Measurements from ENCODE around the gene ZKSCAN3. TPM values are rescaled to one million over a fixed set of nuclear protein-coding genes. Genes with fewer than 3 reads are reported as not detected.

The ZKSCAN3 gene
- total and polyA plus RNA-seq, 10 of the 15 experiments (the other 5 are each of a cell fraction or from before 2014, with no cell fraction given) = 0.86 to 4.3 (median 3.1) TPM

- TF ChIP-seq NKRF (conservative IDR thresholded peaks at IDR 0.05) (no peak), ATF7 (IDR thresholded peaks at IDR 0.05; ENCODE audit: low read depth) (no peak), SMAD1 (IDR thresholded peaks at IDR 0.05; ENCODE audit: low read depth, partially characterized antibody) (no peak), ZNF592 (IDR thresholded peaks at IDR 0.05) (no peak), BMI1 (IDR thresholded peaks at IDR 0.05; ENCODE audit: borderline replicate concordance) (no peak), NFIC (IDR thresholded peaks at IDR 0.05; ENCODE audit: low read depth, low read length) (no peak)
Observed at GRCh38 chr6:28333599-28334018, 16.1 kb upstream of the ZKSCAN3 start (continued).

All from GM12878 (cell line).